Skeletal muscle tissue (tissue), 4 donors: ENCODE data around the gene GNB1L. TPM values are rescaled to one million over a fixed set of nuclear protein-coding genes. Genes with fewer than 3 reads are reported as not detected.
"Not testable (repeated sequence)": the region's sequence is repeated elsewhere in the genome, so short reads cannot be mapped to it uniquely, and the experiment has no call there.

Experiments used
- H3K27ac ChIP-seq: one replicate; pipeline ENCODE4 v1.7.0; 2013; ENCODE audit warnings: mild to moderate bottlenecking, low read depth, low read length, inconsistent platforms
- H3K27me3 ChIP-seq, 3 donors: one replicate each; pipeline ENCODE4 v1.7.0; 2013; ENCODE audit warnings: low read length in 3 of 3; ENCODE audit not compliant: control insufficient read depth in 3 of 3, insufficient read depth in 3 of 3
- H3K36me3 ChIP-seq, 3 donors: one replicate each; pipeline ENCODE4 v1.7.0; 2013; ENCODE audit warnings: low read length in 3 of 3; ENCODE audit not compliant: control insufficient read depth in 3 of 3, insufficient read depth in 3 of 3
- H3K4me1 ChIP-seq, 3 donors: one replicate each; pipeline ENCODE4 v1.7.0; 2013; ENCODE audit warnings: low read length in 3 of 3, mild to moderate bottlenecking in 3 of 3; ENCODE audit not compliant: control insufficient read depth in 3 of 3, insufficient read depth in 3 of 3
- H3K4me3 ChIP-seq, 3 donors: one replicate each; pipeline ENCODE4 v1.7.0; 2013; ENCODE audit warnings: low read length in 3 of 3
- H3K9ac ChIP-seq, 3 donors: one replicate each; pipeline ENCODE4 v1.7.0; 2013; ENCODE audit warnings: low read length in 3 of 3, mild to moderate bottlenecking in 3 of 3, moderate library complexity in 2 of 3, low read depth in 1 of 3
- H3K9me3 ChIP-seq, 3 donors: one replicate each; pipeline ENCODE4 v1.7.0; 2013; ENCODE audit warnings: low read length in 3 of 3; ENCODE audit not compliant: control insufficient read depth in 3 of 3
- total RNA-seq: library from RNA; depleted of rRNA; stranded (reverse); fragments of >200 nt; gene quantifications from one replicate; pipeline ENCODE4 v1.2.3, GENCODE V29; 2014
- donor health status: Osteomylitis.

Gene GNB1L
- total RNA-seq, 1 donor from 2014 or later = 4.7 TPM

DNA sequence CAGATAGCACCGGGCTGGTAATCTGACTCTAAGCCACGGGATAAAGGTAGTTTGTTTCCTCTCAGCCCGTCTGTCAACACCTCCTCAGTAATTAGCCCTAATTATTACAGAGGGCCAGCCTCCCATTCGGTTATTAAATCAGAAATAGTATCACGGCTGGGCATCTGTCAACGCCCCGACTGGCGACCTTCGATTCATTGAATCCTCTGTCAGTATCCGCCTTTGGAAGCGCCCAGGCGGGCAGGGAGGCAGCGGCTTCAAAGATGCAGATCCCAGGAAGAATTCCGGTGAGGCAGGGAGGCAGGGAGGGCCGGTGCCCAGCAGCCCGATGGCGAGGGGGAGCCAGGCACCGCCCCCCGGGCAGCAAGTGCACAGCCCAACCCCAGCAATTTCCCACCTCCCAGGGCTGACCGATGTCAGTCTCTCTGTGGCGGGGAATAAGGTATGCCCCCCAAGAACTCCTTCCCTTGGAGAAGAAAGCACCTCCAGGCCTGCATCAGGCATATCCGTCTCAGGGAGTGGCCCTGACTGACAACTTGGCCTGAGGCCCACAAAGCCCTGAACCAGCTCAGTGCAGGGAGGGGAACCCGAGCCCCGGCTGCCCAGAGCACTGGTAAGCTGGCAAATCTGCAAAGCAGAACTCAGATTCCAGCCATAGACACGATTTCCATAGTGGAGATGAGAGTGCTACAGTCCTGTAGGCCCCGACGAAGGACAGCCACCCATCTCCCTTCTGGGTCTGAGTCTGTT lies 11.4 kb downstream of the GNB1L start:
- Histone ChIP-seq H3K27ac (no peak overlapping the region), H3K9ac (peak overlapping the region; percentile 8 to 45 (median 10))

DNA sequence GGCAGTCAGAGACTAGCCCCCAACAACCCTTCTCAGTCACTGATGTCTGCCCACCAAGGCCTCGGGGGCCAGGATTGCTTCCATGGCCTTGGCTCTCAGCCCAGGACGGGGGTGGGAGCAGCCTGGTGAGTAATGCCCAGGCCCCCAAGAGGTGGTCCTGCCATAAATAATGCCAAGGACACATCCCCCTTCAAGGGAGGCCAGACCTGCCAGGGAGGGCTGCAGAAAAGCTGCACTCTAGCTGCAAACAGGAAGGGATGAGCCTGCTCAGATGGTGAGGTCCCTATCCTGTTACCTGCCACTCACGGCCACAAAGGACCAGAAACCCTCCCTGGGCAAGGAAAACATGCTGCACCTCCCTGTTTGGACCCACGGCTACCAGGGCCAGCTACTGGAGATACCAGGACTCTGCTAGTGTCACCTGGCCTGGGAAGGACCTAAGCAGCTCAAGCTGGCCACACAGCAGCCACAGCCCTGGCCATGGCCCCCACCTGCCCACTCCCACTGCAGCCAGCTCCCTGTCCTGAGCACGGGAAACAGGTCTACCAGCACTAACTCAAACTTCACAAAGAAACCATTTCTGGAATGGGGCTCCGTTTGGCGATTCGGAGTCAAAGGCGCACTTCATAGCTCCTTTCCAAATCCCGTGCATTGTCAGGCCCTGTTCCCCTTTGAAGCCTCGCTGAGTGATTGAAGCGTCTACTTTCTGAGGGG lies 12.1 kb downstream of the GNB1L start:
- H3K4me1 ChIP-seq = peaks cover 21 to 35% (median 22%) of the 10 kb centered on the region in 3 donors
- H3K4me3 ChIP-seq = no peak overlapping the region
- H3K9ac ChIP-seq = peak overlapping the region in 1 of 3 donors; percentile 9
- H3K27me3 ChIP-seq = no peaks in the 10 kb centered on the region
- peaks cover 0 to 7% (median 5%) of the 10 kb centered on the region in 3 donors for H3K36me3 ChIP-seq
- no peak overlapping the region for H3K27ac ChIP-seq
- H3K9me3 ChIP-seq = no peaks in the 10 kb centered on the region

More for the DNA sequence above, 11.4 kb downstream of the GNB1L start:
- peaks cover 0 to 7% (median 5%) of the 10 kb centered on the region in 3 donors for H3K36me3 ChIP-seq
- H3K4me3 ChIP-seq = no peak overlapping the region
- no peaks in the 10 kb centered on the region for H3K9me3 ChIP-seq
- H3K27me3 ChIP-seq = no peaks in the 10 kb centered on the region
- peaks cover 21 to 38% (median 22%) of the 10 kb centered on the region in 3 donors for H3K4me1 ChIP-seq

DNA sequence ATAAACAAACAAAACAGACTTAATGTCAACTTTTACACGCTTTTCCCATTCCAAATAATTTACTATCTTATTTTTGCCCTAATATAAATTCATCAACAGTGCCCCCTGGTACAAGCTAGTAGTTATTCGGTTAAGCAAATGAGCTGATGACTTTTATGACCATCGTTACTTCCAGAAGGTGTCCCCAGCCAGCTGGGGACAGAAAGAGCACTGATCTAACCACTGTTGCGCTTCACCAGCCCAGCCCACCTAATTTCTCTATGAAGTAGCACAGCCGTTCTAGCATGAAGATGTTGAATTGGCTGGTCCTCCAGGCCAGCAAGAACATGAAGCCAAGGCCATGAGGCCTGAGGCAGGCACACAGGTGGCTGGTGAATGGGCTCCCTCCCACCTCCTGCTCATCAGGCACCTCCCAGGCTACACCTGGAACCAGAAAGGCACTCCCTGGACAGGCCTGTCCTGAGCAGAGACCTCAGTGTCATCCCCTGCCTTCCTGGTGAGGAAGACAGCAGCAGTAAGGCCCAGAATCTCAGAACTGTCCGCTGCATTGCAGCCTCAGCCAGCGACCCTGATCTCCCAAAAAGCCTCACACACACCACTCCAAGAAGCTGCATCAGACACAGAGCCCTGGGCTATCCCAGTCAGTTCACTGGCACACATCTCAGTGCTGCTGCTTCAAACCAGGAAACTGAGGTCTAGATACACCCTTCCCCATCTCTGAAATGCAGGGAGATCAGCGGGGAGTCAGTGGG lies 12.9 kb downstream of the GNB1L start:
- H3K36me3 ChIP-seq = peaks cover 0 to 4% (median under 1%) of the 10 kb centered on the region in 3 donors
- no peaks in the 10 kb centered on the region for H3K27me3 ChIP-seq
- H3K9ac ChIP-seq = peak overlapping the region in 1 of 3 donors; percentile 16
- peaks cover 21 to 35% (median 22%) of the 10 kb centered on the region in 3 donors for H3K4me1 ChIP-seq
- no peak overlapping the region for H3K27ac ChIP-seq
- H3K9me3 ChIP-seq = no peaks in the 10 kb centered on the region
- H3K4me3 ChIP-seq = no peak overlapping the region

DNA sequence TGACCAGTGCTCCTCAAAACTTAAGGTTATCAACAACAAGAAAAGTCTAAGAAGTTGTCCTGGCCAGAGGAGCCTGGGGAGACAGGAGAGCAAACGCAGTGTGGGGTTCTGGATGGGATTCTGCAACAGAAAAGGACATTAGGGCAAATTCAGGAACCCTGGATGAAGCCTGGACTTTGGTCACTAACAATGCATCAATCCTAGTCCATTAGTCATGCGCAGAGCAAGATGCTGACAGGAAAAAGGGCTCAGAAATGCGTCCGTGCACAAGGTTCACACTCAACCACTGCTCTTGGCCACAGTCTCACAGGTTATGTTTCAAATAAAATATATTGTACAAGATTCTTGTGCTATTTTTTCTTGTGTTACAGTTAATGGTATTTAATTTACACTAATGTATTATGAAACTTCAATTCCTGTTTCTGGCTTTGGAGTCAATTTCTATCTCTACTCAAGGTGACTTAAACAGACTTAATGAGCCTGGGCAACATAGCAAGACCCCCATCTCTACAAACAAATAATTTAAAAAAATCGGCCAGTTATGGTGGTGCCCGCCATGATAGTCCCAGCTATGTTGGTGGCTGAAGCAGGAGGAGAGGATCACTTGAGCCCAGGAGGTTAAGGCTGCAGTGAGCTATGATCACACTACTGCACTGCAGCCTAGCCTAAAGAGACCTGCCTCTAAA lies 13.6 kb downstream of the GNB1L start:
- Histone ChIP-seq H3K4me3 (no peak overlapping the region), H3K9ac (no peak overlapping the region), H3K4me1 (peaks cover 20 to 34% (median 21%) of the 10 kb centered on the region in 3 donors), H3K27ac (no peak overlapping the region), H3K9me3 (no peaks in the 10 kb centered on the region), H3K27me3 (no peaks in the 10 kb centered on the region), H3K36me3 (peaks cover 0 to 2% (median 0%) of the 10 kb centered on the region in 3 donors)

DNA sequence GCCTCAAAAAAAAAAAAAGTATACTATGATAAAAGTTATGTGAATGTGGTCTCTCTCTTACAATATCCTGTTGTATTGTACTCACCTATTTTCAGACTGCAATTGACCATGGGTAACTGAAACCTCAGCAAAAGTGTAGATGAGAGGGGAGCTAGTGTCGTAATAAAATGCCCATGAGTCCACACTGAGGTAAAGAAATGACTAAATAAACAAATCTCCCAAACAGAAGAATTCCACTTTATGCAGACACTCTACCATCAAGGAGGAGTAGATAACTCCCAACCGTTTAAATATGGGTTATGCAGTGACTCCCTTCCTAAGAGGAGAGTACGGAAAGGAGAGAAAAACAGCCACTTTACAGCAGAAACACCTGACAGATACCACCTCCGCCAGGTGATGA lies 14.6 kb downstream of the GNB1L start:
- H3K36me3 ChIP-seq = peaks cover 0 to 2% (median 0%) of the 10 kb centered on the region in 3 donors
- H3K27me3 ChIP-seq = no peaks in the 10 kb centered on the region
- no peak overlapping the region for H3K27ac ChIP-seq
- peaks cover 18 to 24% (median 18%) of the 10 kb centered on the region in 3 donors for H3K4me1 ChIP-seq
- no peak overlapping the region for H3K4me3 ChIP-seq
- H3K9me3 ChIP-seq = no peaks in the 10 kb centered on the region
- H3K9ac ChIP-seq = no peak overlapping the region

DNA sequence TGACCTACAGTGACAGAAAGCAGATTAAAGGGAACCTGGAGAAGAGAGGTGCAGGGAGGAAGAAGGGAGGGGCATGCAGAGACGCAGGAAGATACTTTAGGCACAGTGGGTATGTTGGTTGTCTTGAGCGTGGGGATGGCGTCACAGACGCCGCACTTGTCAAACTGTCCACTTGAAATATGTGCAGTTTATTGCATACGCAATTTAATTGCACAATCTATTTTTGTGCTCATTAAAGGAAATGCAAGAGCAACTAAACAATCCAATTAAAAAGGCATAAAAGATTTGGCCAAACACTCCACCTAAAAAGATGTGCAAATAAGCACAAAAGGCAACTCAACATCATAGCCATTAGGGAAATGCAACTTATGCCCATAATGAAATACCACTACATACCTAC lies 16.8 kb downstream of the GNB1L start:
- Histone ChIP-seq H3K27me3 (no peaks in the 10 kb centered on the region), H3K4me3 (no peak overlapping the region), H3K27ac (no peak overlapping the region), H3K36me3 (peaks cover 0 to 2% (median 0%) of the 10 kb centered on the region in 3 donors), H3K4me1 (peaks cover 0 to 3% (median 0%) of the 10 kb centered on the region in 3 donors), H3K9ac (no peak overlapping the region), H3K9me3 (no peaks in the 10 kb centered on the region)

DNA sequence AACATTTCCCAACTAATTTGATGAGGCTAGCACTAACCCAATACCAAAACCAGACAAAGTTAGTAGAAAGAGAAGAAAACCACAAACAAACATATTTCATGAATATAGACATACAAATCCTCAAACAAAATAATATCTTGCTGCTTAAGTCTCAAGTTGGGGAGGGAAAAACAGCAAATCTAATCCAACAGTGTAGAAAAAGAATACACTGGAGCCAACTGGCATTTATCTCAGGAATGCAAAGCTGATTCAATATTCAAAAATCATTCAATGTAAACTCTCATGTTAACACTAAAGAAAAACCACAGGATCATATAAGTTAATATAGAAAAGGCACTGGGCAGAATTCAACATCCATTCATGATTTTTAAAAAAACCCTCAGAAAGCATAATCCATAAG lies 18.2 kb downstream of the GNB1L start:
- no peaks in the 10 kb centered on the region for H3K4me1 ChIP-seq
- peaks cover 0 to 2% (median 0%) of the 10 kb centered on the region in 3 donors for H3K36me3 ChIP-seq
- H3K27me3 ChIP-seq = no peaks in the 10 kb centered on the region
- H3K4me3 ChIP-seq = no peak overlapping the region
- no peak overlapping the region for H3K27ac ChIP-seq
- H3K9ac ChIP-seq = no peak overlapping the region
- H3K9me3 ChIP-seq = no peaks in the 10 kb centered on the region

DNA sequence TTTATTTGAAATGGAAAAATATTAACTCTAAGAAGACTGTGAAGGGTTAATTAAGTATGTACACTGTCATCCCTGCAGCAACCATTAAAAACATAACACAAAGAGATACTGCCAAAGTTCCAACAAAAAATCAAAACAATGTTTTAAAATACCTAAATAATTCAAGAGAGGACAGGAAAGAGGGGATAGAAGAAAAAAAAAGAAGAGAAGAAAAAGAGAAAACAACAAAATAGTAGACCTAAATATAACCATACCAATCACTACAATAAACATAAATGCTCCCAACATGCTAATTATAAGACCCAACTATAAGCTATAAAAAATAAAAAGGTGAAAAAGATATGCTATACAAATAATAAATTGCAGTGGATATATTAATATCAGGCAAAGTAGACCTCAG lies 20.1 kb downstream of the GNB1L start:
- H3K4me1 ChIP-seq = no peaks in the 10 kb centered on the region
- no peak overlapping the region for H3K4me3 ChIP-seq
- H3K36me3 ChIP-seq = no peaks in the 10 kb centered on the region
- no peaks in the 10 kb centered on the region for H3K27me3 ChIP-seq
- no peak overlapping the region for H3K27ac ChIP-seq
- H3K9me3 ChIP-seq = no peaks in the 10 kb centered on the region
- H3K9ac ChIP-seq = no peak overlapping the region

DNA sequence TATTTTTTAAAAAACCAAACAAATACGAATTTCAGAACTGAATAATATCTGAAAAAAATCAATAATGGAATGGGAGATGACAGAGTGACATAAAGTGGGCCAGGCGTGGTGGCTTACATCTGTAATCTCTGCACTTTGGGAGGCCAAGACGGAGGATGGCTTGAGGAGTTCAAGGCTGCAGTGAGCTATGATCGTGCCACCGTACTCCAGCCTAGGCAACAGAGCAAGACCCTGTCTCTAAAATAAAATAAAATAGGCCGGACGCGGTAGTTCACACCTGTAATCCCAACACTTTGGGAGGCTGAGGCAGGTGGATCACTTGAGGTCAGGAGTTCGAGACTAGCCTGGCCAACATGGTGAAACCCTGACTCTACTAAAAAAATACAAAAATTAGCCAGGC lies 21.3 kb downstream of the GNB1L start:
- not testable (repeated sequence) for H3K4me1 ChIP-seq, H3K9ac ChIP-seq, H3K9me3 ChIP-seq, H3K27ac ChIP-seq, H3K27me3 ChIP-seq, H3K4me3 ChIP-seq, H3K36me3 ChIP-seq
